K562 (cell line): ENCODE data around the gene BRICD5. TPM values are rescaled to one million over a fixed set of nuclear protein-coding genes. Genes with fewer than 3 reads are reported as not detected.

Experiments
- ATAC-seq: fragments of 200-7000 bp; cut with Tn5 transposase; 3 replicates; pipeline ENCODE4 v1.9.1; 2020; ENCODE audit warnings: moderate library complexity
- BruUV-seq: library from RNA; stranded (reverse); fragments of 400-500 nt; replicated peaks from 2 replicates; lab custom pipeline; 2021; lab: Mats Ljungman, UMichigan
- CTCF ChIA-PET: fragments of 300-600 bp; formaldehyde crosslinking; extraction: SDS; loops from one replicate; lab custom pipeline; 2021; ENCODE audit warnings: low intra/inter-chr PET ratio; lab: Yijun Ruan, JAX
- POLR2A ChIA-PET: fragments of 300-600, 350-650 bp; sonication (Branson Sonifier 250); formaldehyde crosslinking; extraction: SDS; loops from one replicate; lab custom pipeline; 2021; ENCODE audit warnings: antibody characterized with exemption, inconsistent platforms; lab: Yijun Ruan, JAX
- DNase-seq, 4 experiments: peaks; one replicate each; pipeline versions ENCODE4 v3.0.0 to v3.0.0-alpha.2; 2011 to 2018; ENCODE audit warnings: low spot score in 3 of 4, mixed read lengths in 3 of 4; ENCODE audit errors: extremely low read depth in 1 of 4
- FAIRE-seq: peaks from 2 replicates; lab custom pipeline; 2011; peaks lifted over from hg19 to GRCh38; lab: Jason Lieb, UNC
- H2AFZ ChIP-seq: 2 replicates; pipeline ENCODE4 v1.6.0; 2011; ENCODE audit warnings: low read depth, low read length, control low read depth, inconsistent platforms
- H3K27ac ChIP-seq: fragments of 200-600 bp; 3 replicates; pipeline ENCODE4 v1.8.0; 2011; ENCODE audit warnings: low read depth, mild to moderate bottlenecking, control low read depth, inconsistent platforms, low read length, moderate library complexity, mixed read lengths; ENCODE audit errors: extremely low read depth
- H3K27me3 ChIP-seq, 2 experiments: fragments of 300-600 bp in 1 of 2; 2 replicates in 1 of 2; 3 replicates in 1 of 2; pipeline versions ENCODE4 v1.6.0 to v1.8.0; 2011; ENCODE audit warnings: inconsistent platforms in 2 of 2, low read length in 2 of 2, mild to moderate bottlenecking in 1 of 2, mixed read lengths in 1 of 2, moderate library complexity in 1 of 2; ENCODE audit not compliant: control insufficient read depth in 2 of 2, insufficient read depth in 2 of 2
- H3K36me3 ChIP-seq: fragments of 300-600 bp; 3 replicates; pipeline ENCODE4 v1.8.0; 2011; ENCODE audit warnings: mild to moderate bottlenecking, low read length, inconsistent platforms; ENCODE audit not compliant: control insufficient read depth, insufficient read depth
- H3K4me1 ChIP-seq, 2 experiments: fragments of 200-600 bp in 1 of 2; replicated peaks in 1 of 2; 2 replicates in 1 of 2; 3 replicates in 1 of 2; pipeline versions ENCODE4 v1.5.1 to v1.8.0; 2011; ENCODE audit warnings: inconsistent platforms in 2 of 2, low read length in 2 of 2, mild to moderate bottlenecking in 1 of 2, mixed read lengths in 1 of 2, moderate library complexity in 1 of 2; ENCODE audit not compliant: control insufficient read depth in 2 of 2, insufficient read depth in 2 of 2
- H3K4me2 ChIP-seq: 2 replicates; pipeline ENCODE4 v1.6.1; 2011; ENCODE audit warnings: low read length, control low read depth, inconsistent platforms, mixed read lengths; ENCODE audit not compliant: insufficient read depth
- H3K4me3 ChIP-seq: fragments of 200-600 bp; sonication (generic), shearing (Covaris generic); 2 replicates; pipeline ENCODE4 v1.5.1; 2016; ENCODE audit warnings: control low read depth, inconsistent platforms
- H3K79me2 ChIP-seq: fragments of 200-600 bp; 3 replicates; pipeline ENCODE4 v1.8.0; 2011; ENCODE audit warnings: low read length, inconsistent platforms; ENCODE audit not compliant: control insufficient read depth, insufficient read depth
- H3K9ac ChIP-seq, 2 experiments: 2 replicates each; pipeline versions ENCODE4 v1.6.0 to v1.6.1; 2011; ENCODE audit warnings: low read depth in 2 of 2, low read length in 2 of 2, control low read depth in 1 of 2, inconsistent platforms in 1 of 2, mild to moderate bottlenecking in 1 of 2, mixed read lengths in 1 of 2; ENCODE audit not compliant: insufficient read depth in 1 of 2
- H3K9me1 ChIP-seq: one replicate; pipeline ENCODE4 v1.6.0; 2011; ENCODE audit warnings: inconsistent platforms, mild to moderate bottlenecking, low read length, moderate library complexity; ENCODE audit not compliant: control insufficient read depth, insufficient read depth
- H3K9me3 ChIP-seq: replicated peaks from 2 replicates; pipeline ENCODE4 v1.5.1; 2011; ENCODE audit warnings: low read depth, low read length, inconsistent platforms; ENCODE audit not compliant: control insufficient read depth, insufficient read depth
- H4K20me1 ChIP-seq: replicated peaks from 2 replicates; pipeline ENCODE4 v1.6.1; 2011; ENCODE audit warnings: low read length, inconsistent platforms, mixed read lengths; ENCODE audit not compliant: control insufficient read depth, insufficient read depth
- ARID1B ChIP-seq: fragments of 450-650 bp; IDR thresholded peaks from 2 replicates; pipeline ENCODE4 v1.6.1; 2016; ENCODE audit warnings: antibody characterized with exemption, mild to moderate bottlenecking, inconsistent platforms
- DNMT1 ChIP-seq: fragments of 450-650 bp; IDR thresholded peaks from 2 replicates; pipeline ENCODE4 v1.6.1; 2016; ENCODE audit warnings: antibody characterized with exemption, mild to moderate bottlenecking
- MXI1 ChIP-seq: IDR thresholded peaks from 2 replicates; pipeline ENCODE4 v1.6.1; 2011; ENCODE audit warnings: low read depth, mild to moderate bottlenecking, improper control_type of control experiment, low read length
- NR2F6 ChIP-seq: fragments of 450-650 bp; formaldehyde crosslinking; IDR thresholded peaks from 2 replicates; pipeline ENCODE4 v1.4.0; 2020; ENCODE audit warnings: mild to moderate bottlenecking
- POLR2G ChIP-seq: fragments of 200-400 bp; formaldehyde crosslinking; IDR thresholded peaks from 2 replicates; pipeline ENCODE4 v1.6.1; 2017; ENCODE audit warnings: low read depth, mild to moderate bottlenecking, antibody characterized with exemption, low read length, moderate library complexity
- RBFOX2 ChIP-seq: fragments of 200-400 bp; formaldehyde crosslinking; IDR thresholded peaks from 2 replicates; pipeline ENCODE4 v1.6.1; 2017; ENCODE audit warnings: low read depth, mild to moderate bottlenecking, low read length, moderate library complexity
- TBP ChIP-seq: optimal IDR thresholded peaks from 2 replicates; pipeline ENCODE3; 2011; ENCODE audit warnings: low read depth, low read length, improper control_type of control experiment
- WGBS: fragments of 100-300 bp; shearing (Covaris generic); methylation state at CpG from one replicate; pipeline ENCODE4 v1.1.6; 2016; ENCODE audit warnings: low coverage, mixed read lengths; ENCODE audit not compliant: insufficient coverage; ENCODE audit errors: missing lambda C conversion rate; 5-methylcytosine and 5-hydroxymethylcytosine counted together
- in situ Hi-C: fragments of 300-500 bp; cut with MboI; formaldehyde crosslinking; loops from 4 replicates; pipeline ENCODE4 v1.15.0; 2018; ENCODE audit warnings: inconsistent platforms, mixed read lengths
- intact Hi-C: fragments of 100-400 bp; cut with micrococcal nuclease; formaldehyde crosslinking; loops from 2 replicates; pipeline ENCODE4 v1.14.2; 2022
- polyA plus RNA-seq, 8 experiments: library from polyadenylated mRNA; depleted of rRNA in 4 of 8; stranded (reverse) in 5 of 8; unstranded in 3 of 8; fragments of >200 nt; fragmentation: Nextera tagmentation in 2 of 8; fragmentation: Illumina TruSeq in 1 of 8; extraction: Ambion mirVana in 2 of 8; extraction: Trizol in 1 of 8; gene quantifications; 2 replicates each; pipeline versions ENCODE4 v1.2.1 to v1.2.3, GENCODE V29; 2011 to 2014; ENCODE audit warnings: inconsistent platforms in 1 of 8, missing spikeins in 1 of 8
- total RNA-seq, 7 experiments: library from RNA; depleted of rRNA in 6 of 7; stranded (reverse); fragments of >200 nt in 6 of 7; fragmentation: Illumina TruSeq in 2 of 7; extraction: Trizol in 2 of 7; gene quantifications; 2 replicates each; pipeline versions ENCODE4 v1.2.1 to v1.2.3, GENCODE V29; 2011 to 2021; ENCODE audit warnings: low replicate concordance in 1 of 7

The BRICD5 gene
- total and polyA plus RNA-seq, 9 of the 15 experiments (the other 6 are each of a cell fraction or from before 2014, with no cell fraction given): 0.24 to 15.1 (median 2.4) TPM; not detected in 1

DNA sequence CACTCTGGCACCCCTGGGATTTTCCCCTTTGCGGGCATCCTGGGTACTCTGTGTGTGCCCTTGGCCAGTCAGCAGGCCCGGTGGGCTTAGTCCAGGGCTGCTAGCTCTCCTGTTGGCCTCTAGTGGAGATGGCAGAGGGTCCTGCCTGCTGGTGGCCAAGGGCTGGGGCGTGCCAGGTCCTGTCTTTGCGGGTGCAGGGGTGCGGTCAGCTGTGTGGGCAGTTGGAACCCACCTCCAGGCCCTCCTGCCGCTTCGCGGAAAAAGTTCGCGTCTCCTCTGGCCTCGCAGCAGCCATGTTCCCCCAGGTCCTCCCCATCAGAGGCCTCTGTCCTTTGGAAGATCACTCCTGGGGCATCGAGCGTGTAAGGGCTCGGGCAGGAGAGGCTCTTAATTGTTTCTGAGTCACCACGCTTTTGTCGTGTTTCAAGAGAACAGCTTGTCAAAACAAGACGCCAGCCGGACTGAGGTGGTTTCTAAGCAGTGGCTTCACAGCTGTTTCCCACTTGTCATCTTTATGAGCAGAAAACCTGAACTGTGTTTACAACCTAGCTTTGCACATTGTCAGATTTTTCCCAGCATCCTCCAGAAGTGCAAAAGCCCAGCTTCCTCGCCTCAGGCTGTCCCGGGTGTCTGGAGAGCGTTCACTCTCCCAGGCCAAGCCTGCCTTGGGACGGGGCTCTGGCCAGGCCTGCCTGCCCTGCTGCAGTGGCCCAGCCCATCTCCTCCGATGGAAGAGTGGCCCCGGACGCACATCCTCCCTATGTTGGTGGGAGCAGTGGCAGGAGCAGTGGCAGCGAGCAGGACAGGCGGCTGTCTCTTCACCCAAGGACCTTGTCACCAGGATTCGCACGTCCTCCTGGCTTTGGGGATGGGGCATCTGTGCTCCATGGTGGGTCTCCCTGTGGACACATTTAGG, 20.6 kb upstream of the BRICD5 start:
- no peaks in the 10 kb centered on the region for H3K27me3 ChIP-seq
- H3K9ac ChIP-seq: peak overlapping the region in 1 of 2 experiments; percentile 35; a peak in 1 of 4 replicates
- DNase-seq: no peak
- no peak overlapping the region for H2AFZ ChIP-seq
- TF ChIP-seq ARID1B: no peak
- TF ChIP-seq RBFOX2: peak; percentile 47; the same call in 1 of the 2 replicates
- H3K27ac ChIP-seq: no peak overlapping the region
- H3K9me1 ChIP-seq: no peaks in the 10 kb centered on the region
- in situ Hi-C loops: no loop called here
- ATAC-seq: no peak
- ChIA-PET POLR2A (interaction anchor here (1.1 to 3.7 kb wide), 3 partner anchors 8 to 13 kb away, joined by 3 to 29 read pairs (median 19); partner anchors contain the start of gene E4F1), CTCF (no interaction called here)
- no peak overlapping the region for H3K4me2 ChIP-seq
- BruUV-seq: no TSS peak
- no peak for FAIRE-seq
- H3K36me3 ChIP-seq: peaks cover 93% of the 10 kb centered on the region; the same call in 2 of the 3 replicates
- 90% methylated on average over 21 of the region's 29 CpGs for WGBS
- intact Hi-C loops: no loop called here
- peaks cover 24% of the 10 kb centered on the region for H3K79me2 ChIP-seq
- peaks cover 3 to 58% of the 10 kb centered on the region in 2 experiments; a peak in 3 of 5 replicates for H3K4me1 ChIP-seq
- H4K20me1 ChIP-seq: peaks cover 7% of the 10 kb centered on the region
- H3K9me3 ChIP-seq: no peaks in the 10 kb centered on the region
- no peak overlapping the region for H3K4me3 ChIP-seq

DNA sequence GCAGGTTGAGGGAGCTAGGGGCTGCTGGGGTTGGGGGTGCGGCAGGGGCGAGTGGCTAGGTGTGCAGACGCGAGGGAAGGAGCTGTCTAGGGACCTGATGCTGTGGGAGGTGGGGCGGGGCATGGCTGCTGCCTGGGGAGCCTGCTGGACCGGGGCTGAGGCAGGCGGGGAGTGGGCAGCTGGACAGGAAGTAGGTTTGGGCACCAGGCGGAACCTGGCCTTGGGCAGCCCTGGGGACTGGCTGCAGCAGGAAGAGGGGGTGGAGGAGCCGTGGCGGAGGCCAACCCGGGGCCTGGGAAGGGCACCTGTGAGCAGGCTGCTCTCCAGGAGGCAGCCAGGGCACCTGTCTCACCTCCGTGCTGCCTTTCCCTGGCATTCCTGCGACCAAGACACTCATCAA, 19.7 kb upstream of the BRICD5 start:
- Histone ChIP-seq H2AFZ (no peak overlapping the region), H3K36me3 (peaks cover 97% of the 10 kb centered on the region; the same call in 2 of the 3 replicates), H4K20me1 (peaks cover 7% of the 10 kb centered on the region), H3K4me1 (peaks cover 6 to 58% of the 10 kb centered on the region in 2 experiments; a peak in 3 of 5 replicates), H3K4me2 (no peak overlapping the region), H3K27ac (no peak overlapping the region), H3K27me3 (no peaks in the 10 kb centered on the region), H3K9me3 (no peaks in the 10 kb centered on the region), H3K9ac (no peak overlapping the region; a peak in 1 of 4 replicates), H3K4me3 (no peak overlapping the region), H3K9me1 (no peaks in the 10 kb centered on the region), H3K79me2 (peaks cover 32% of the 10 kb centered on the region)
- intact Hi-C loops: no loop called here
- CTCF ChIA-PET: no interaction called here
- POLR2A ChIA-PET: interaction anchor here (0.5 to 3.7 kb wide), 7 partner anchors 7 to 271 kb away, joined by 3 to 29 read pairs (median 3); partner anchors contain the start of genes E4F1, ECI1 and TRAF7
- whole genome bisulfite sequencing: 95% methylated on average over 9 of the region's 13 CpGs
- TF ChIP-seq TBP (no peak), RBFOX2 (0 out of 2 replicates have a peak, but pooled peaks have one; percentile 12), NR2F6 (CRISPR knock-in tag) (no peak), DNMT1 (no peak), MXI1 (no peak), POLR2G (0 out of 2 replicates have a peak, but pooled peaks have one; percentile 44)
- BruUV-seq: no TSS peak
- FAIRE-seq (no peak), ATAC-seq (no peak), DNase-seq (no peak)
- in situ Hi-C loops: no loop called here
